Tracheal epithelial cell (primary cell): ENCODE measurements around the gene ANO7. TPM values are rescaled to one million over a fixed set of nuclear protein-coding genes. Genes with fewer than 3 reads are reported as not detected.

Source experiments
- total RNA-seq: library from RNA; depleted of rRNA; stranded (reverse); fragments of >200 nt; gene quantifications from 2 replicates; pipeline ENCODE4 v1.2.1, GENCODE V29; 2014

ANO7 gene
- total RNA-seq, result 0.24 TPM in 1 of 2 replicates, not detected in the other

GRCh38 chr2:241188361-241189092 is at the start of gene ANO7:
Gene ANO7, plus strand, starts transcription at chr2:241188677. Its CDS starts 1,387 bp downstream, at chr2:241190064.

GRCh38 chr2:241148891-241149674 is 39.4 kb upstream of the ANO7 start, which contains the start of gene PASK:
Gene PASK, minus strand, starts transcription at chr2:241149472. Its CDS starts 6,440 bp downstream, at chr2:241143032.

GRCh38 chr2:241149925-241150659 is 38.4 kb upstream of the ANO7 start, which contains the start of gene PPP1R7:
Gene PPP1R7, plus strand, starts transcription at chr2:241150467. Its CDS starts 29 bp downstream, at chr2:241150496.

Other genes starting within 250 kb of the ANO7 start
- 0.48 TPM in 1 of 2 replicates, not detected in the other for gene SNED1, start 190.1 kb upstream of the ANO7 start, total RNA-seq
- 19.3 and 28.3 TPM in 2 replicates for gene MTERF4, start 86.4 kb upstream of the ANO7 start, total RNA-seq
- gene PASK, start 39.2 kb upstream of the ANO7 start, total RNA-seq, result 2.3 and 2.4 TPM in 2 replicates
- 28.6 and 38.1 TPM in 2 replicates for gene PPP1R7, start 38.2 kb upstream of the ANO7 start, total RNA-seq
- 532 and 681 TPM in 2 replicates for gene HDLBP, start 127.0 kb downstream of the ANO7 start, total RNA-seq
- gene SEPTIN2, start 127.2 kb downstream of the ANO7 start, total RNA-seq, result 200 and 220 TPM in 2 replicates
- gene FARP2, start 167.6 kb downstream of the ANO7 start, total RNA-seq, result 29.6 and 35.9 TPM in 2 replicates